ENCODE measurements around the gene COL5A3.
"Not testable (repeated sequence)": the region's sequence is repeated elsewhere in the genome, so short reads cannot be mapped to it uniquely, and the experiment has no call there.

The COL5A3 gene

DNA sequence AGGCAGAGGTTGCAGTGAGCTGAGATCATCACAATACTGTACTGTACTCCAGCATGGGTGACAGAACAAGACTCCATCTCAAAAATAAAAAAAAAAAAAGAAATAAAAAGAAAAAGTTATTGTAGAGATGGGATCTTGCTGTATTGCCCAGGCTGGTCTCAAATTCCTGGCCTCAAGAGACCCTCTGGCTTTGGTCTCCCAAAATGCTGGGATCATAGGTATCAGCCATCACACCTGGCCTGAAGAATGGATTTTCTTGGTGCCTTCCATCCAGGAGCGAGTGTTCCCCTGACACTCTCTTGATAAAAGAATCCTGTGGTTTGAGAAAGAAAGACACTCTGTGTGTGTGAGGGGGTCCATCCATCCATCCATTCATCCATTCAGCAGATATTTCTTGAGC lies 78.7 kb downstream of the COL5A3 start:
- DNase-seq (ENCODE audit: low spot score) (no peak), ATAC-seq (ENCODE audit: low read depth) (no peak)
- TF ChIP-seq, protein P1, sequence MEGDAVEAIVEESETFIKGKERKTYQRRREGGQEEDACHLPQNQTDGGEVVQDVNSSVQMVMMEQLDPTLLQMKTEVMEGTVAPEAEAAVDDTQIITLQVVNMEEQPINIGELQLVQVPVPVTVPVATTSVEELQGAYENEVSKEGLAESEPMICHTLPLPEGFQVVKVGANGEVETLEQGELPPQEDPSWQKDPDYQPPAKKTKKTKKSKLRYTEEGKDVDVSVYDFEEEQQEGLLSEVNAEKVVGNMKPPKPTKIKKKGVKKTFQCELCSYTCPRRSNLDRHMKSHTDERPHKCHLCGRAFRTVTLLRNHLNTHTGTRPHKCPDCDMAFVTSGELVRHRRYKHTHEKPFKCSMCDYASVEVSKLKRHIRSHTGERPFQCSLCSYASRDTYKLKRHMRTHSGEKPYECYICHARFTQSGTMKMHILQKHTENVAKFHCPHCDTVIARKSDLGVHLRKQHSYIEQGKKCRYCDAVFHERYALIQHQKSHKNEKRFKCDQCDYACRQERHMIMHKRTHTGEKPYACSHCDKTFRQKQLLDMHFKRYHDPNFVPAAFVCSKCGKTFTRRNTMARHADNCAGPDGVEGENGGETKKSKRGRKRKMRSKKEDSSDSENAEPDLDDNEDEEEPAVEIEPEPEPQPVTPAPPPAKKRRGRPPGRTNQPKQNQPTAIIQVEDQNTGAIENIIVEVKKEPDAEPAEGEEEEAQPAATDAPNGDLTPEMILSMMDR (IDR thresholded peaks at IDR 0.05; ENCODE audit: poor library complexity, severe bottlenecking) = no peak
- H3K4me3 ChIP-seq (ENCODE audit: severe bottlenecking) = no peak overlapping the region
- H3K4me1 ChIP-seq (ENCODE audit: insufficient read depth, poor library complexity, severe bottlenecking) = peaks cover 3% of the 10 kb centered on the region
- H3K27me3 ChIP-seq (ENCODE audit: insufficient read depth, poor library complexity, severe bottlenecking) = peaks cover 15% of the 10 kb centered on the region
- H3K27ac ChIP-seq (ENCODE audit: poor library complexity, severe bottlenecking) = no peak overlapping the region
- no peaks in the 10 kb centered on the region for H3K36me3 ChIP-seq (ENCODE audit: low read depth)
- no peaks in the 10 kb centered on the region for H3K9me3 ChIP-seq (ENCODE audit: severe bottlenecking)

- Histone ChIP-seq H3K27ac (ENCODE audit: poor library complexity, severe bottlenecking) (no peak overlapping the region), H3K4me1 (ENCODE audit: insufficient read depth, poor library complexity, severe bottlenecking) (no peaks in the 10 kb centered on the region), H3K36me3 (ENCODE audit: low read depth) (no peaks in the 10 kb centered on the region), H3K4me3 (ENCODE audit: severe bottlenecking) (no peak overlapping the region), H3K9me3 (ENCODE audit: severe bottlenecking) (no peaks in the 10 kb centered on the region), H3K27me3 (ENCODE audit: insufficient read depth, poor library complexity, severe bottlenecking) (no peaks in the 10 kb centered on the region)
- DNase-seq (ENCODE audit: low spot score) (no peak), ATAC-seq (ENCODE audit: low read depth) (no peak)
- TF ChIP-seq, protein P1 (IDR thresholded peaks at IDR 0.05; ENCODE audit: poor library complexity, severe bottlenecking) = no peak
Measured at GRCh38 chr19:9923440-9923839, 86.9 kb downstream of the COL5A3 start.

- H3K9me3 ChIP-seq (ENCODE audit: severe bottlenecking); H3K27me3 ChIP-seq (ENCODE audit: insufficient read depth, poor library complexity, severe bottlenecking); H3K4me3 ChIP-seq (ENCODE audit: severe bottlenecking); ATAC-seq (ENCODE audit: low read depth); H3K4me1 ChIP-seq (ENCODE audit: insufficient read depth, poor library complexity, severe bottlenecking); DNase-seq (ENCODE audit: low spot score); H3K27ac ChIP-seq (ENCODE audit: poor library complexity, severe bottlenecking); H3K36me3 ChIP-seq (ENCODE audit: low read depth): not testable (repeated sequence)
Measured at GRCh38 chr19:9922782-9923379, 87.4 kb downstream of the COL5A3 start.

DNA sequence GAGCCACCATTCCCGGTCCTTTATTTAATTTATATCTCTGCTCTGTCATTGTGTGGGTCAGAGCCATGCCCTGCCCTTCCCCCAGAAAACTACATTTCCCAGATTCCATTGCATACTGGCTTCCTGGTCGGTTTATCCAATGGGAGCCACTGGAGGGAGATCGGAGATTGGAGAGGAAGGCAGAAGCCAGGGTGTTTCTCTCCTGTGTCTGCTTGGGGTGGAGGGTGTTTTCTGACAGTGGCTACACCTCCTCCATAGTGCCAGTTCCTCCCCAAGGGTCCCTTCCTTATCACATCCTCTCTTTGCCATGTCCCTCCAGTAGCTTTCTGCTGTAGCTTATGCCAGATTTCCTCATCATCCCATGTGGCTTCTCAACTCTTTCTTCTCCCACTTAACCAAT lies 93.0 kb downstream of the COL5A3 start:
- peak; percentile 60 for ATAC-seq (ENCODE audit: low read depth)
- Histone ChIP-seq H3K36me3 (ENCODE audit: low read depth) (no peaks in the 10 kb centered on the region), H3K4me1 (ENCODE audit: insufficient read depth, poor library complexity, severe bottlenecking) (no peaks in the 10 kb centered on the region), H3K9me3 (ENCODE audit: severe bottlenecking) (no peaks in the 10 kb centered on the region), H3K27me3 (ENCODE audit: insufficient read depth, poor library complexity, severe bottlenecking) (peaks cover 10% of the 10 kb centered on the region), H3K27ac (ENCODE audit: poor library complexity, severe bottlenecking) (no peak overlapping the region), H3K4me3 (ENCODE audit: severe bottlenecking) (no peak overlapping the region)
- TF ChIP-seq, protein P1 (IDR thresholded peaks at IDR 0.05; ENCODE audit: poor library complexity, severe bottlenecking) = no peak
- DNase-seq (ENCODE audit: low spot score) = no peak

DNA sequence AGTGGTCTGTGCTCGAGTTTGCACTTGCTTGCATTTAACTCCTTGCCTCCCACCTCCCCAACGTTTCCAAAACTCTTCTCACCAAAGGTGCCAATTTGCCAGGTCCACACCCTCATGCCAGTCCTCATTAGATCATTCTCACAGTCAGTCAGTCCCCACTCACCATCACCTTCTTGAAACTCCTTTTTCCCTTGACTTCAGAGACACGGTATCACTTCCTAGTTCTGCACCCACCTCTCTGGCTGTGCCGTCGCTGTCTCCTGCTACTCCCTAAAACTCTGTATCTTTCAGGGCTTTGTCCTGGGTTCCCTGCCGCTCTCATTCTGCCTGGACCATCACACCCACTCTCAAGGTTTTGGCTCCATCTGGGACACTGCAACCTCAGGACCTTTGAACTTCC lies 93.6 kb downstream of the COL5A3 start:
- H3K4me1 ChIP-seq (ENCODE audit: insufficient read depth, poor library complexity, severe bottlenecking) = no peaks in the 10 kb centered on the region
- peaks cover 13% of the 10 kb centered on the region for H3K27me3 ChIP-seq (ENCODE audit: insufficient read depth, poor library complexity, severe bottlenecking)
- no peak for ATAC-seq (ENCODE audit: low read depth)
- DNase-seq (ENCODE audit: low spot score) = no peak
- TF ChIP-seq, protein P1 (IDR thresholded peaks at IDR 0.05; ENCODE audit: poor library complexity, severe bottlenecking) = no peak
- H3K9me3 ChIP-seq (ENCODE audit: severe bottlenecking) = no peaks in the 10 kb centered on the region
- H3K27ac ChIP-seq (ENCODE audit: poor library complexity, severe bottlenecking) = no peak overlapping the region
- H3K36me3 ChIP-seq (ENCODE audit: low read depth) = no peaks in the 10 kb centered on the region
- H3K4me3 ChIP-seq (ENCODE audit: severe bottlenecking) = no peak overlapping the region
